Loucy (cell line): ENCODE results near the gene KLHL17.

ENCODE experiments used
- H2AFZ ChIP-seq: fragments of 200-600 bp; sonication (generic); 2 replicates; pipeline ENCODE4 v1.6.0; 2016; ENCODE audit warnings: antibody characterized with exemption, mild to moderate bottlenecking, low read length, moderate library complexity
- H3F3A ChIP-seq: fragments of 200-600 bp; 2 replicates; pipeline ENCODE4 v1.6.0; 2016; ENCODE audit warnings: antibody characterized with exemption, low read depth, mild to moderate bottlenecking
- H3K27me3 ChIP-seq: fragments of 200-600 bp; sonication (generic); 2 replicates; pipeline ENCODE4 v1.6.1; 2014; ENCODE audit warnings: low read length, mild to moderate bottlenecking; ENCODE audit not compliant: insufficient read depth, poor library complexity, severe bottlenecking
- H3K36me3 ChIP-seq: fragments of 200-600 bp; sonication (generic); 2 replicates; pipeline ENCODE4 v1.6.1; 2016; ENCODE audit warnings: low read length; ENCODE audit not compliant: insufficient read depth
- H3K4me1 ChIP-seq: fragments of 200-600 bp; sonication (generic); 2 replicates; pipeline ENCODE4 v1.5.1; 2014; ENCODE audit warnings: low read length, mild to moderate bottlenecking; ENCODE audit not compliant: insufficient read depth, poor library complexity, severe bottlenecking
- H3K4me2 ChIP-seq: fragments of 200-600 bp; sonication (generic); 2 replicates; pipeline ENCODE4 v1.6.0; 2014; ENCODE audit warnings: antibody characterized with exemption, low read length, low read depth, mild to moderate bottlenecking; ENCODE audit not compliant: poor library complexity, severe bottlenecking
- H3K4me3 ChIP-seq: fragments of 200-600 bp; sonication (generic); 2 replicates; pipeline ENCODE4 v1.5.1; 2014; ENCODE audit warnings: low read length, mild to moderate bottlenecking, mixed read lengths; ENCODE audit not compliant: poor library complexity, severe bottlenecking
- H3K79me2 ChIP-seq: fragments of 200-600 bp; sonication (generic); 2 replicates; pipeline ENCODE4 v1.6.1; 2014; ENCODE audit warnings: low read length; ENCODE audit not compliant: insufficient read depth
- H3K9ac ChIP-seq: fragments of 200-600 bp; sonication (generic); 2 replicates; pipeline ENCODE4 v1.6.0; 2014; ENCODE audit warnings: mild to moderate bottlenecking, low read depth, low read length, moderate library complexity; ENCODE audit not compliant: poor library complexity, severe bottlenecking
- H3K9me2 ChIP-seq: fragments of 200-600 bp; sonication (generic); replicated peaks from 2 replicates; pipeline ENCODE4 v1.6.1; 2016; ENCODE audit warnings: low read depth, low read length, mixed read lengths
- H3K9me3 ChIP-seq: fragments of 200-600 bp; sonication (generic); 2 replicates; pipeline ENCODE4 v1.6.1; 2014; ENCODE audit warnings: mild to moderate bottlenecking, antibody characterized with exemption, low read length, low read depth; ENCODE audit not compliant: insufficient read depth
- H4K20me1 ChIP-seq: fragments of 200-600 bp; sonication (generic); 2 replicates; pipeline ENCODE4 v1.6.0; 2014; ENCODE audit warnings: antibody characterized with exemption, low read length, mild to moderate bottlenecking; ENCODE audit not compliant: insufficient read depth, poor library complexity, severe bottlenecking
- CTCF ChIP-seq: fragments of 200-600 bp; sonication (generic); conservative IDR thresholded peaks from 2 replicates; pipeline ENCODE4 v1.5.1; 2014; ENCODE audit warnings: mild to moderate bottlenecking, antibody characterized with exemption, low read length
- EZH2phosphoT487 ChIP-seq: fragments of 200-600 bp; IDR thresholded peaks from 2 replicates; pipeline ENCODE4 v1.6.1; 2018; ENCODE audit warnings: antibody characterized with exemption, mild to moderate bottlenecking, moderate library complexity, borderline replicate concordance

Gene KLHL17

GRCh38 chr1:942864-943533 is 17.4 kb upstream of the KLHL17 start:
- no peak overlapping the region for H2AFZ ChIP-seq
- peaks cover 15% of the 10 kb centered on the region for H3K27me3 ChIP-seq
- no peaks in the 10 kb centered on the region for H3K9me3 ChIP-seq
- H3F3A ChIP-seq: no peaks in the 10 kb centered on the region
- no peak overlapping the region for H3K4me2 ChIP-seq
- H3K4me1 ChIP-seq: peaks cover 23% of the 10 kb centered on the region
- no peaks in the 10 kb centered on the region for H3K9me2 ChIP-seq
- no peaks in the 10 kb centered on the region for H3K79me2 ChIP-seq
- peaks cover 3% of the 10 kb centered on the region; the same call in 1 of the 2 replicates for H3K36me3 ChIP-seq
- TF ChIP-seq CTCF (no peak), EZH2phosphoT487 (no peak)
- H4K20me1 ChIP-seq: no peaks in the 10 kb centered on the region
- H3K9ac ChIP-seq: no peak overlapping the region
- H3K4me3 ChIP-seq: no peak overlapping the region

- Histone ChIP-seq H3K36me3 (peaks cover 3% of the 10 kb centered on the region; the same call in 1 of the 2 replicates), H2AFZ (no peak overlapping the region), H3F3A (no peaks in the 10 kb centered on the region), H3K4me2 (no peak overlapping the region), H3K9ac (no peak overlapping the region), H4K20me1 (no peaks in the 10 kb centered on the region), H3K9me2 (no peaks in the 10 kb centered on the region), H3K4me3 (no peak overlapping the region), H3K79me2 (no peaks in the 10 kb centered on the region), H3K9me3 (no peaks in the 10 kb centered on the region), H3K27me3 (peaks cover 15% of the 10 kb centered on the region), H3K4me1 (peaks cover 20% of the 10 kb centered on the region)
- no peak for TF ChIP-seq CTCF
- no peak for TF ChIP-seq EZH2phosphoT487
These were observed 16.6 kb upstream of the KLHL17 start for GRCh38 chr1:943545-944340.

DNA sequence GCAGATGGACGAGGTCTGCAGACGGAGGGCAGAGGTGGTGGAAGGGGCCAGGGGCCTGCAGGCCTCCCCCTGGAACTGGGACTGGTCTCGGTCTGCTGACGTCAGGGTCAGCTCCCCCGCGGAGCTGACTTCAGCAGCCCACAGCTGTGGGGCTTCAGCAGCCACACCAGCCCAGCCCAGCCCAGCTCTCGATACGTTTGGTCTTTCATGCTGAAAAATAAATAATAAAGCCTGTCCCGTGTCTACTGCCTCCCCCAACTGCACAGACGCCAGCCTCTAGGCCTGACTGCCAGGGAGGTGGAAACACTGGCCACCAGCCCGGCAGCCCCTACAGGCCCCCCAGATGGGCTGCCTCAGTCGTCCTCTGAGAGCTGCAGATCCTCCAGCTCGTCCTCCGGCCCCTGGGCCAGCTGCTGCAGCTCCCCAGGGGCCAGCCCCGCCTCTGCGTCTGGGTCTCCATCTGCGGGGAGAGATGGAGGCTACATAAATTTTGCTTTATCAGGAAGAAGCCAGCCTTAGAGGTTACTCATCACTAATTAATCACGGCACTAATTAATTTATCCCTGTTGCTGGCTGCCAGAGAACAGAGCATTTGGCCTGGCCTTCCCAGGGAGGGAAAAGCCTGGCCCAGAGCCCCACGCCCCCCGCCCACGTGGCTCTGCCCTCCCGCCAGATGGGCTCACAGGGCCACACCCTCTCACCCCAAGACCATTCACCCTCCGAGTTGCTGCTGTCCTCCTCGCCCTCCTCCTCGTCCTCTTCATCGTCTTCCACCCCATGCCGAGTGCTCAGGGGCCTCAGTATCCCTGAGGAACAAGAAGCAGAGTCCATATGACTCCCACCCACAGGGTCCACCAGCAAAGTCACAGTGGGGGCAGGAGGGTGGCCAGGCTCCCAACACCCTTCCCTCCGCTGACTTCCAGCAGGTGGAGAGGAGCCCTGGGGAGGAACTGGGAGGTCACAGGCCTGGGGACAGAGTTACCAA is 15.8 kb upstream of the KLHL17 start:
- Histone ChIP-seq H3K4me1 (peaks cover 17% of the 10 kb centered on the region), H4K20me1 (no peaks in the 10 kb centered on the region), H3K9me3 (no peaks in the 10 kb centered on the region), H3K27me3 (peaks cover 15% of the 10 kb centered on the region), H3K4me3 (no peak overlapping the region), H3K79me2 (no peaks in the 10 kb centered on the region), H3K9me2 (no peaks in the 10 kb centered on the region), H3F3A (no peaks in the 10 kb centered on the region), H2AFZ (no peak overlapping the region), H3K9ac (no peak overlapping the region), H3K36me3 (peaks cover 3% of the 10 kb centered on the region; the same call in 1 of the 2 replicates), H3K4me2 (no peak overlapping the region)
- no peak for TF ChIP-seq EZH2phosphoT487
- TF ChIP-seq CTCF: no peak
